ENCODE results near the gene DGKH.
"Not testable (repeated sequence)": the region's sequence is repeated elsewhere in the genome, so short reads cannot be mapped to it uniquely, and the experiment has no call there.

The DGKH gene

GRCh38 chr13:42071672-42072419 lies 23.4 kb downstream of the DGKH start:
- no peak for DNase-seq

GRCh38 chr13:42073683-42074082 lies 25.2 kb downstream of the DGKH start:
- DNase-seq, result peak in 1 of 3 experiments; percentile 14

- peak in 2 of 3 experiments; percentile 4 to 38 for DNase-seq
Observed at GRCh38 chr13:42075517-42075916, 27.1 kb downstream of the DGKH start.

GRCh38 chr13:42076309-42076713 lies 27.9 kb downstream of the DGKH start:
- no peak for DNase-seq

GRCh38 chr13:42078128-42078808 lies 29.8 kb downstream of the DGKH start:
- peak in 1 of 3 experiments; percentile 0 for DNase-seq

- no peak for DNase-seq
Observed at GRCh38 chr13:42083138-42083770, 34.8 kb downstream of the DGKH start.

GRCh38 chr13:42084722-42085121 lies 36.3 kb downstream of the DGKH start:
- DNase-seq, result no peak

GRCh38 chr13:42086582-42086981 lies 38.1 kb downstream of the DGKH start:
- DNase-seq, result no peak

GRCh38 chr13:42094516-42095040 lies 46.1 kb downstream of the DGKH start:
- no peak for DNase-seq

- DNase-seq, result not testable (repeated sequence)
Observed at GRCh38 chr13:42096222-42096621, 47.8 kb downstream of the DGKH start.

GRCh38 chr13:42099962-42100675 lies 51.7 kb downstream of the DGKH start:
- DNase-seq, result no peak

GRCh38 chr13:42100960-42101359 lies 52.5 kb downstream of the DGKH start:
- DNase-seq, result no peak

GRCh38 chr13:42101821-42102585 lies 53.6 kb downstream of the DGKH start:
- peak; percentile 9 to 23 (median 20) for DNase-seq

- peak in 1 of 3 experiments; percentile 33 for DNase-seq
Observed at GRCh38 chr13:42102961-42103865, 54.8 kb downstream of the DGKH start.

GRCh38 chr13:42106998-42107397 lies 58.5 kb downstream of the DGKH start:
- DNase-seq, result peak in 1 of 3 experiments; percentile 79

GRCh38 chr13:42107421-42107820 lies 59.0 kb downstream of the DGKH start:
- DNase-seq, result no peak

- DNase-seq, result no peak
Observed at GRCh38 chr13:42108217-42108616, 59.8 kb downstream of the DGKH start.

- no peak for DNase-seq
Observed at GRCh38 chr13:42109957-42110356, 61.5 kb downstream of the DGKH start.

- DNase-seq, result peak; percentile 44 to 81 (median 80)
Observed at GRCh38 chr13:42110410-42111155, 62.1 kb downstream of the DGKH start.

GRCh38 chr13:42112864-42113263 lies 64.4 kb downstream of the DGKH start:
- DNase-seq, result no peak
